H9 (cell line): Measurements from ENCODE around the gene GRIK3. TPM values are rescaled to one million over a fixed set of nuclear protein-coding genes. Genes with fewer than 3 reads are reported as not detected.

Experiments used
- DNase-seq: peaks from one replicate; pipeline ENCODE4 v3.0.0-alpha.2; 2017
- H2AFZ ChIP-seq: one replicate; pipeline ENCODE4 v1.6.1; 2013; ENCODE audit warnings: mild to moderate bottlenecking, low read length, control low read depth, moderate library complexity
- H2AK5ac ChIP-seq: 2 replicates; pipeline ENCODE4 v1.6.1; 2013; ENCODE audit warnings: low read length, control low read depth, mixed read lengths; ENCODE audit not compliant: insufficient read length
- H2BK120ac ChIP-seq: one replicate; pipeline ENCODE4 v1.6.1; 2013; ENCODE audit warnings: low read depth, mild to moderate bottlenecking, low read length, control low read depth, inconsistent platforms; ENCODE audit not compliant: poor library complexity, severe bottlenecking
- H2BK12ac ChIP-seq: 2 replicates; pipeline ENCODE4 v1.6.1; 2013; ENCODE audit warnings: low read length, control low read depth, mixed read lengths, low read depth; ENCODE audit not compliant: insufficient read length
- H2BK15ac ChIP-seq: 2 replicates; pipeline ENCODE4 v1.6.1; 2013; ENCODE audit warnings: low read depth, low read length, control low read depth
- H2BK20ac ChIP-seq: one replicate; pipeline ENCODE4 v1.6.1; 2013; ENCODE audit warnings: low read depth, mild to moderate bottlenecking, low read length, control low read depth, inconsistent platforms; ENCODE audit not compliant: poor library complexity, severe bottlenecking
- H2BK5ac ChIP-seq: 2 replicates; pipeline ENCODE4 v1.6.1; 2013; ENCODE audit warnings: low read length, control low read depth, mixed read lengths; ENCODE audit not compliant: insufficient read length
- H3K14ac ChIP-seq: 2 replicates; pipeline ENCODE4 v1.6.1; 2013; ENCODE audit warnings: low read length, control low read depth; ENCODE audit not compliant: insufficient read depth
- H3K18ac ChIP-seq: 2 replicates; pipeline ENCODE4 v1.6.1; 2013; ENCODE audit warnings: low read depth, mild to moderate bottlenecking, mixed read lengths, low read length, control low read depth; ENCODE audit not compliant: insufficient read length
- H3K23ac ChIP-seq: 2 replicates; pipeline ENCODE4 v1.6.1; 2013; ENCODE audit warnings: low read length, control low read depth, mixed read lengths, low read depth; ENCODE audit not compliant: insufficient read length
- H3K23me2 ChIP-seq: 2 replicates; pipeline ENCODE4 v1.6.1; 2013; ENCODE audit warnings: low read depth, mild to moderate bottlenecking, mixed read lengths, low read length, control low read depth; ENCODE audit not compliant: insufficient read length, poor library complexity, severe bottlenecking
- H3K27ac ChIP-seq: 2 replicates; pipeline ENCODE4 v1.5.1; 2013; ENCODE audit warnings: low read length, control low read depth, mixed read lengths, low read depth; ENCODE audit not compliant: insufficient read length
- H3K27me3 ChIP-seq: 2 replicates; pipeline ENCODE4 v1.6.1; 2013; ENCODE audit warnings: low read length, control low read depth, inconsistent platforms; ENCODE audit not compliant: insufficient read depth
- H3K4ac ChIP-seq: 2 replicates; pipeline ENCODE4 v1.6.1; 2013; ENCODE audit warnings: low read depth, mild to moderate bottlenecking, control low read depth, inconsistent platforms, low read length, moderate library complexity
- H3K4me1 ChIP-seq: 2 replicates; pipeline ENCODE4 v1.6.1; 2013; ENCODE audit warnings: low read length, control low read depth, inconsistent platforms; ENCODE audit not compliant: insufficient read depth
- H3K4me2 ChIP-seq: 2 replicates; pipeline ENCODE4 v1.6.1; 2013; ENCODE audit warnings: low read length, control low read depth, mixed read lengths; ENCODE audit not compliant: insufficient read length, insufficient read depth
- H3K56ac ChIP-seq: 2 replicates; pipeline ENCODE4 v1.6.1; 2013; ENCODE audit warnings: low read depth, mild to moderate bottlenecking, mixed read lengths, low read length, control low read depth; ENCODE audit not compliant: insufficient read length
- H3K79me1 ChIP-seq: 2 replicates; pipeline ENCODE4 v1.6.1; 2013; ENCODE audit warnings: low read depth, mild to moderate bottlenecking, moderate library complexity, low read length, control low read depth, inconsistent platforms; ENCODE audit not compliant: insufficient read depth, poor library complexity, severe bottlenecking
- H3K79me2 ChIP-seq: 2 replicates; pipeline ENCODE4 v1.6.1; 2013; ENCODE audit warnings: low read length, control low read depth, inconsistent platforms; ENCODE audit not compliant: insufficient read depth
- H3K9ac ChIP-seq: 2 replicates; pipeline ENCODE4 v1.6.1; 2013; ENCODE audit warnings: low read length, control low read depth, mixed read lengths; ENCODE audit not compliant: insufficient read length; ENCODE audit errors: extremely low read depth
- H3K9me3 ChIP-seq: one replicate; pipeline ENCODE4 v1.6.1; 2013; ENCODE audit warnings: low read depth, low read length, inconsistent platforms; ENCODE audit not compliant: control insufficient read depth
- H3T11ph ChIP-seq: one replicate; pipeline ENCODE4 v1.6.1; 2013; ENCODE audit warnings: mild to moderate bottlenecking, low read length, control low read depth, inconsistent platforms
- H4K20me1 ChIP-seq: one replicate; pipeline ENCODE4 v1.6.1; 2013; ENCODE audit not compliant: control insufficient read depth, insufficient read length, insufficient read depth
- H4K5ac ChIP-seq: 2 replicates; pipeline ENCODE4 v1.6.1; 2013; ENCODE audit warnings: low read depth, mild to moderate bottlenecking, mixed read lengths, low read length, control low read depth; ENCODE audit not compliant: insufficient read length
- H4K8ac ChIP-seq: replicated peaks from 2 replicates; pipeline ENCODE4 v1.6.1; 2013; ENCODE audit warnings: low read length, control low read depth, mixed read lengths, low read depth; ENCODE audit not compliant: insufficient read length
- H4K91ac ChIP-seq: 2 replicates; pipeline ENCODE4 v1.6.1; 2013; ENCODE audit warnings: low read depth, mild to moderate bottlenecking, moderate library complexity, mixed read lengths, low read length, control low read depth; ENCODE audit not compliant: insufficient read length
- H3K27ac Mint-ChIP-seq, 3 experiments: 2 replicates in 2 of 3; 3 replicates in 1 of 3; pipeline ENCODE4 v1.8.0; 2020 to 2021; ENCODE audit warnings: mixed read lengths in 3 of 3, mild to moderate bottlenecking in 1 of 3, moderate library complexity in 1 of 3
- H3K27me3 Mint-ChIP-seq: 2 replicates; pipeline ENCODE4 v1.8.0; 2021; ENCODE audit warnings: low read depth, mild to moderate bottlenecking, moderate library complexity, mixed read lengths
- H3K36me3 Mint-ChIP-seq, 3 experiments: 2 replicates in 2 of 3; 3 replicates in 1 of 3; pipeline ENCODE4 v1.8.0; 2020 to 2021; ENCODE audit warnings: low read depth in 3 of 3, mixed read lengths in 3 of 3; ENCODE audit not compliant: insufficient read depth in 1 of 3
- H3K4me1 Mint-ChIP-seq, 2 experiments: 2 replicates each; pipeline ENCODE4 v1.8.0; 2020; ENCODE audit warnings: mixed read lengths in 2 of 2
- H3K4me3 Mint-ChIP-seq, 2 experiments: 2 replicates in 1 of 2; 3 replicates in 1 of 2; pipeline ENCODE4 v1.8.0; 2020 to 2021; ENCODE audit warnings: mild to moderate bottlenecking in 2 of 2, mixed read lengths in 2 of 2, moderate library complexity in 1 of 2
- H3K9me3 Mint-ChIP-seq, 2 experiments: 2 replicates in 1 of 2; 3 replicates in 1 of 2; pipeline ENCODE4 v1.8.0; 2020; ENCODE audit warnings: mild to moderate bottlenecking in 2 of 2, mixed read lengths in 2 of 2, moderate library complexity in 1 of 2
- CTCF ChIP-seq: fragments of 200-600 bp; sonication (generic); conservative IDR thresholded peaks from 3 replicates; pipeline ENCODE4 v1.8.0; 2021; ENCODE audit warnings: antibody characterized with exemption, mild to moderate bottlenecking
- WGBS: extraction: QIAGEN DNeasy Blood & Tissue Kit; methylation state at CpG from one replicate; pipeline ENCODE4 v1.1.7; 2013; ENCODE audit warnings: missing lambda C conversion rate, low lambda C conversion rate, mixed read lengths; ENCODE audit not compliant: insufficient read length; ENCODE audit errors: extremely low coverage; 5-methylcytosine and 5-hydroxymethylcytosine counted together
- total RNA-seq: library from RNA; stranded (reverse); gene quantifications from 2 replicates; pipeline ENCODE4 v1.2.1, GENCODE V29; 2021

Gene GRIK3
- total RNA-seq, 1 experiment from 2014 or later = 1.7 TPM

- TF ChIP-seq CTCF = no peak
These were observed 219.5 kb downstream of the GRIK3 start for GRCh38 chr1:36814774-36815173.

More at GRCh38 chr1:36814774-36815173, 219.5 kb downstream of the GRIK3 start:
- H3K56ac ChIP-seq = no peak overlapping the region
- no peak overlapping the region for H2AK5ac ChIP-seq
- H2BK20ac ChIP-seq = no peak overlapping the region
- no peak overlapping the region for H3T11ph ChIP-seq
- no peak overlapping the region for H3K18ac ChIP-seq
- H3K4me2 ChIP-seq = no peak overlapping the region
- no peaks in the 10 kb centered on the region for H3K27me3 ChIP-seq
- no peak overlapping the region; a peak in 1 of 7 replicates for H3K27ac Mint-ChIP-seq
- H4K91ac ChIP-seq = no peak overlapping the region
- H3K36me3 Mint-ChIP-seq = no peaks in the 10 kb centered on the region
- H4K8ac ChIP-seq = no peak overlapping the region
- no peaks in the 10 kb centered on the region for H3K79me2 ChIP-seq
- no peaks in the 10 kb centered on the region for H3K9me3 ChIP-seq
- WGBS = no CpG with 5 or more reads among the region's 4 CpGs
- H3K27ac ChIP-seq = no peak overlapping the region
- H3K4ac ChIP-seq = no peak overlapping the region
- peaks cover 4 to 17% of the 10 kb centered on the region in 2 experiments; a peak in 3 of 4 replicates for H3K4me1 Mint-ChIP-seq
- no peak overlapping the region for H2BK15ac ChIP-seq
- H3K27me3 Mint-ChIP-seq = peaks cover 18% of the 10 kb centered on the region
- no peak overlapping the region for H2BK12ac ChIP-seq
- H3K9me3 Mint-ChIP-seq = no peaks in the 10 kb centered on the region
- no peak overlapping the region for H3K23ac ChIP-seq
- no peaks in the 10 kb centered on the region for H3K79me1 ChIP-seq
- H3K14ac ChIP-seq = no peak overlapping the region
- H3K4me1 ChIP-seq = no peaks in the 10 kb centered on the region; the same call in 1 of the 2 replicates
- H2AFZ ChIP-seq = no peak overlapping the region
- DNase-seq = no peak
- H3K9ac ChIP-seq = no peak overlapping the region
- H4K5ac ChIP-seq = no peak overlapping the region
- no peak overlapping the region for H2BK120ac ChIP-seq
- H3K4me3 Mint-ChIP-seq = no peak overlapping the region
- no peak overlapping the region for H2BK5ac ChIP-seq
- H4K20me1 ChIP-seq = no peaks in the 10 kb centered on the region
- H3K23me2 ChIP-seq = no peaks in the 10 kb centered on the region
